ENCODE data around the gene MLKL.

The MLKL gene

GRCh38 chr16:74711938-74712337 is 11.3 kb upstream of the MLKL start:
- no peak for TF ChIP-seq CTCF (IDR thresholded peaks at IDR 0.05; ENCODE audit: insufficient read depth, low read length)
- no peak for TF ChIP-seq POLR2AphosphoS5 (IDR thresholded peaks at IDR 0.05; ENCODE audit: low read depth)
- no peak for TF ChIP-seq GABPA (IDR thresholded peaks at IDR 0.05; ENCODE audit: low read depth)
- no peak for TF ChIP-seq REST (IDR thresholded peaks at IDR 0.05; ENCODE audit: insufficient replicate concordance, low read depth)
- no peak for TF ChIP-seq SPI1 (IDR thresholded peaks at IDR 0.05; ENCODE audit: borderline replicate concordance, low read depth)
- no peak for DNase-seq (ENCODE audit: low read depth in 1 of 2, low spot score in 1 of 2)
- Histone ChIP-seq H3K27me3 (ENCODE audit: insufficient read depth, poor library complexity, severe bottlenecking) (no peaks in the 10 kb centered on the region), H3K4me3 (replicated peaks; ENCODE audit: insufficient read depth, low read length) (no peak overlapping the region), H3K27ac (replicated peaks) (no peak overlapping the region)

GRCh38 chr16:74710401-74710800 is 9.7 kb upstream of the MLKL start:
- H3K27ac ChIP-seq (replicated peaks) = no peak overlapping the region

GRCh38 chr16:74709441-74709877 is 8.8 kb upstream of the MLKL start:
- H3K4me3 ChIP-seq (replicated peaks; ENCODE audit: insufficient read depth, low read length) = no peak overlapping the region
- no peaks in the 10 kb centered on the region for H3K27me3 ChIP-seq (ENCODE audit: insufficient read depth, poor library complexity, severe bottlenecking)
- H3K27ac ChIP-seq (replicated peaks) = peak overlapping the region; percentile 58
- peak; percentile 91 to 93 for DNase-seq (ENCODE audit: low read depth in 1 of 2, low spot score in 1 of 2)
- TF ChIP-seq GABPA (IDR thresholded peaks at IDR 0.05; ENCODE audit: low read depth) (no peak), SPI1 (IDR thresholded peaks at IDR 0.05; ENCODE audit: borderline replicate concordance, low read depth) (peak; percentile 34; the same call in 1 of the 2 replicates), CTCF (IDR thresholded peaks at IDR 0.05; ENCODE audit: insufficient read depth, low read length) (peak; percentile 99), POLR2AphosphoS5 (IDR thresholded peaks at IDR 0.05; ENCODE audit: low read depth) (no peak)

More at GRCh38 chr16:74710401-74710800, 9.7 kb upstream of the MLKL start:
- no peak for DNase-seq (ENCODE audit: low read depth in 1 of 2, low spot score in 1 of 2)
- TF ChIP-seq GABPA (IDR thresholded peaks at IDR 0.05; ENCODE audit: low read depth) = no peak
- Histone ChIP-seq H3K4me3 (replicated peaks; ENCODE audit: insufficient read depth, low read length) (no peak overlapping the region), H3K27me3 (ENCODE audit: insufficient read depth, poor library complexity, severe bottlenecking) (no peaks in the 10 kb centered on the region)

GRCh38 chr16:74700116-74700437 is 585 bp downstream of the MLKL start:
- Histone ChIP-seq H3K27me3 (ENCODE audit: insufficient read depth, poor library complexity, severe bottlenecking) (no peaks in the 10 kb centered on the region), H3K27ac (replicated peaks) (peak overlapping the region; percentile 91), H3K4me3 (replicated peaks; ENCODE audit: insufficient read depth, low read length) (peak overlapping the region; percentile 84)
- TF ChIP-seq POLR2AphosphoS5 (IDR thresholded peaks at IDR 0.05; ENCODE audit: low read depth) (no peak), SPI1 (IDR thresholded peaks at IDR 0.05; ENCODE audit: borderline replicate concordance, low read depth) (peak; percentile 48; the same call in 1 of the 2 replicates)
- peak in 1 of 2 experiments; percentile 38 for DNase-seq (ENCODE audit: low read depth in 1 of 2, low spot score in 1 of 2)

GRCh38 chr16:74699666-74700065 is 996 bp downstream of the MLKL start:
- Histone ChIP-seq H3K4me3 (replicated peaks; ENCODE audit: insufficient read depth, low read length) (peak overlapping the region; percentile 84), H3K27ac (replicated peaks) (peak overlapping the region; percentile 91), H3K27me3 (ENCODE audit: insufficient read depth, poor library complexity, severe bottlenecking) (no peaks in the 10 kb centered on the region)
- DNase-seq (ENCODE audit: low read depth in 1 of 2, low spot score in 1 of 2) = no peak
- TF ChIP-seq GABPA (IDR thresholded peaks at IDR 0.05; ENCODE audit: low read depth) = no peak

- TF ChIP-seq SPI1 (IDR thresholded peaks at IDR 0.05; ENCODE audit: borderline replicate concordance, low read depth) (no peak), GABPA (IDR thresholded peaks at IDR 0.05; ENCODE audit: low read depth) (no peak), REST (IDR thresholded peaks at IDR 0.05; ENCODE audit: insufficient replicate concordance, low read depth) (no peak), CTCF (IDR thresholded peaks at IDR 0.05; ENCODE audit: insufficient read depth, low read length) (no peak), POLR2AphosphoS5 (IDR thresholded peaks at IDR 0.05; ENCODE audit: low read depth) (no peak)
- Histone ChIP-seq H3K4me3 (replicated peaks; ENCODE audit: insufficient read depth, low read length) (peak overlapping the region; percentile 84), H3K27me3 (ENCODE audit: insufficient read depth, poor library complexity, severe bottlenecking) (no peaks in the 10 kb centered on the region), H3K27ac (replicated peaks) (no peak overlapping the region)
- DNase-seq (ENCODE audit: low read depth in 1 of 2, low spot score in 1 of 2) = no peak
Measured at GRCh38 chr16:74698222-74698621, 2.4 kb downstream of the MLKL start.

All from HL-60 (cell line).